Panc1 (cell line): ENCODE measurements around the gene SCN8A. TPM values are rescaled to one million over a fixed set of nuclear protein-coding genes. Genes with fewer than 3 reads are reported as not detected.

Experiments used
- ATAC-seq: fragments of 200-7000 bp; cut with Tn5 transposase; 2 replicates; pipeline ENCODE4 v1.9.1; 2020; ENCODE audit warnings: mild to moderate bottlenecking, moderate library complexity
- BruUV-seq: library from RNA; stranded (reverse); fragments of 400-500 nt; replicated peaks from 2 replicates; lab custom pipeline; 2021; lab: Mats Ljungman, UMichigan
- CTCF ChIA-PET: fragments of 300-600 bp; sonication (Branson Sonifier 250); formaldehyde crosslinking; loops from one replicate; lab custom pipeline; 2022; ENCODE audit warnings: antibody characterized with exemption; lab: Charles Lee
- POLR2A ChIA-PET: fragments of 300-600 bp; sonication (Branson Sonifier 250); formaldehyde crosslinking; loops from one replicate; lab custom pipeline; 2022; ENCODE audit warnings: antibody characterized with exemption; lab: Charles Lee
- DNase-seq: peaks from one replicate; pipeline ENCODE4 v3.0.0-alpha.2; 2010; ENCODE audit warnings: low read depth, low spot score
- H3K27ac ChIP-seq: 2 replicates; pipeline ENCODE4 v1.5.1; 2011; ENCODE audit warnings: mild to moderate bottlenecking, low read length, inconsistent platforms
- H3K27me3 ChIP-seq: fragments of 200-500 bp; sonication (Bioruptor generic); 2 replicates; pipeline ENCODE4 v1.6.0; 2014; ENCODE audit warnings: low read length, inconsistent platforms; ENCODE audit not compliant: control insufficient read depth, insufficient read depth
- H3K36me3 ChIP-seq: fragments of 200-500 bp; sonication (Bioruptor generic); 2 replicates; pipeline ENCODE4 v1.5.1; 2014; ENCODE audit warnings: inconsistent platforms, mild to moderate bottlenecking, low read length, moderate library complexity; ENCODE audit not compliant: control insufficient read depth, insufficient read depth
- H3K4me1 ChIP-seq: 2 replicates; pipeline ENCODE4 v1.5.1; 2011; ENCODE audit warnings: inconsistent platforms, mild to moderate bottlenecking, low read length, moderate library complexity; ENCODE audit not compliant: control insufficient read depth, insufficient read depth
- H3K4me3 ChIP-seq, 2 experiments: 2 replicates each; pipeline ENCODE4 v1.5.1; 2011 to 2012; ENCODE audit warnings: low read depth in 2 of 2, low read length in 2 of 2, mild to moderate bottlenecking in 2 of 2, inconsistent platforms in 1 of 2, moderate library complexity in 1 of 2
- H3K9me3 ChIP-seq: fragments of 200-500 bp; sonication (Bioruptor generic); 2 replicates; pipeline ENCODE4 v1.5.1; 2014; ENCODE audit warnings: low read depth, mild to moderate bottlenecking, inconsistent platforms, low read length, moderate library complexity; ENCODE audit not compliant: control insufficient read depth, insufficient read depth
- CTCF ChIP-seq: fragments of 450-650 bp; IDR thresholded peaks from 2 replicates; pipeline ENCODE4 v1.5.1; 2017; ENCODE audit warnings: mild to moderate bottlenecking
- POLR2AphosphoS5 ChIP-seq: IDR thresholded peaks from 2 replicates; pipeline ENCODE4 v1.6.1; 2012; ENCODE audit warnings: mild to moderate bottlenecking, low read depth, low read length, moderate library complexity
- REST ChIP-seq, 2 experiments: IDR thresholded peaks; 2 replicates each; pipeline ENCODE4 v1.6.1; 2011 to 2012; ENCODE audit warnings: low read depth in 2 of 2, control low read depth in 1 of 2, low read length in 1 of 2, mild to moderate bottlenecking in 1 of 2, moderate library complexity in 1 of 2; ENCODE audit not compliant: insufficient read depth in 1 of 2
- SIN3A ChIP-seq: IDR thresholded peaks from 2 replicates; pipeline ENCODE4 v1.6.1; 2012; ENCODE audit warnings: low read depth, mild to moderate bottlenecking, low read length, moderate library complexity, borderline replicate concordance; ENCODE audit not compliant: insufficient read depth
- TCF7L2 ChIP-seq: IDR thresholded peaks from 2 replicates; pipeline ENCODE4 v1.6.1; 2011; ENCODE audit warnings: mild to moderate bottlenecking, low read depth, low read length, inconsistent platforms
- in situ Hi-C: cut with HindIII; loops from 2 replicates; pipeline ENCODE4 v1.10.0; 2016; ENCODE audit warnings: low sequenced_read_pairs, low pct_unique_long_range_greater_than_20kb
- intact Hi-C: fragments of 100-400 bp; cut with micrococcal nuclease; formaldehyde crosslinking; loops from one replicate; pipeline ENCODE4 v1.10.0; 2022; ENCODE audit not compliant: unreplicated experiment
- total RNA-seq: library from RNA; stranded (reverse); gene quantifications from one replicate; pipeline ENCODE4 v1.2.1, GENCODE V29; 2021; ENCODE audit not compliant: unreplicated experiment

Gene SCN8A
- total RNA-seq, 1 experiment from 2014 or later, result 8.6 TPM

- DNase-seq (no peak), ATAC-seq (no peak)
- in situ Hi-C loops, result no loop called here
- Histone ChIP-seq H3K4me3 (no peak overlapping the region), H3K4me1 (no peaks in the 10 kb centered on the region), H3K27ac (no peak overlapping the region), H3K9me3 (no peaks in the 10 kb centered on the region), H3K27me3 (no peaks in the 10 kb centered on the region), H3K36me3 (no peaks in the 10 kb centered on the region)
- no peak for TF ChIP-seq REST (IDR thresholded peaks at IDR 0.05; ENCODE audit: insufficient read depth in 1 of 2, low read depth in 2 of 2, low read length in 1 of 2)
- no peak for TF ChIP-seq TCF7L2
- TF ChIP-seq CTCF, result no peak
- no peak for TF ChIP-seq POLR2AphosphoS5
- TF ChIP-seq SIN3A, result no peak
- intact Hi-C loops, result no loop called here
- POLR2A ChIA-PET, result no interaction called here
- BruUV-seq, result no TSS peak
- CTCF ChIA-PET, result no interaction called here
These were observed 78.2 kb downstream of the SCN8A start for GRCh38 chr12:51669271-51669670.

GRCh38 chr12:51669996-51670395 lies 79.0 kb downstream of the SCN8A start:
- no peak for ATAC-seq
- Histone ChIP-seq H3K27ac (no peak overlapping the region), H3K9me3 (no peaks in the 10 kb centered on the region), H3K4me3 (no peak overlapping the region), H3K27me3 (no peaks in the 10 kb centered on the region), H3K4me1 (no peaks in the 10 kb centered on the region), H3K36me3 (no peaks in the 10 kb centered on the region)
- TF ChIP-seq CTCF (no peak), TCF7L2 (no peak), REST (IDR thresholded peaks at IDR 0.05; ENCODE audit: insufficient read depth in 1 of 2, low read depth in 2 of 2, low read length in 1 of 2) (no peak), POLR2AphosphoS5 (no peak), SIN3A (no peak)
- BruUV-seq, result no TSS peak
- DNase-seq, result no peak
- ChIA-PET CTCF (no interaction called here), POLR2A (no interaction called here)
- intact Hi-C loops (loop anchor here (10.0 kb wide), 2 partner anchors 135 to 245 kb away; partner anchors contain the start of gene SLC4A8), in situ Hi-C loops (no loop called here)
